ENCODE data around the gene ST3GAL3.

DNA sequence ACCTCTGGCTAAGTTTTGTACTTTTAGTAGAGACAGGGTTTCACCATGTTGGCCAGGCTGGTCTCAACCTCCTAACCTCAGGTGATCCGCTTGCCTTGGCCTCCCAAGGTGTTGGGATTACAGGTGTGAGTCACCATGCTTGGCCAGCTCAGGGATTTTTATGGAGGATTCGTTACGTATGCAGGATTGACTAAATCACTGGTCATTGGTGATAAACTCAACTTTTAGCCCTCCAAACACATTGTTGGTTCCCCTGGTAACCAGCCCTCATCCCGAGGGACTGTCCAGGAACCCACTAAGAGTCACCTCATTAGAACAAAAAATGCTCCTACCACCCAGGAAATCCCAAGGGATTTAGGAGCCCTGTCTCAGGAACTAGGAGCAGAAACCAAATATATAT lies 40.4 kb downstream of the ST3GAL3 start:
- TF ChIP-seq POLR2A (IDR thresholded peaks at IDR 0.05; ENCODE audit: extremely low read depth, insufficient read length) (no peak), CTCF (IDR thresholded peaks at IDR 0.05; ENCODE audit: low read depth, low read length) (no peak)

Data from NB4 (cell line).